NCI-H2107 (cell line): ENCODE data around the gene EPHB2.

Experiments
- DNase-seq: peaks from one replicate; lab custom pipeline; 2025; lab: John Stamatoyannopoulos, UW

EPHB2 gene

GRCh38 chr1:22860414-22860800 lies 149.8 kb downstream of the EPHB2 start:
- no peak for DNase-seq

GRCh38 chr1:22860883-22861385 lies 150.3 kb downstream of the EPHB2 start:
- DNase-seq: no peak

GRCh38 chr1:22861764-22862440 lies 151.3 kb downstream of the EPHB2 start:
- DNase-seq: no peak

- no peak for DNase-seq
Observed at GRCh38 chr1:22862752-22863151, 152.1 kb downstream of the EPHB2 start.

GRCh38 chr1:22863766-22864165 lies 153.1 kb downstream of the EPHB2 start:
- DNase-seq: no peak

GRCh38 chr1:22864886-22865285 lies 154.2 kb downstream of the EPHB2 start:
- no peak for DNase-seq

GRCh38 chr1:22865736-22866135 lies 155.1 kb downstream of the EPHB2 start:
- DNase-seq: no peak

- DNase-seq: no peak
Observed at GRCh38 chr1:22866868-22867267, 156.2 kb downstream of the EPHB2 start.

DNA sequence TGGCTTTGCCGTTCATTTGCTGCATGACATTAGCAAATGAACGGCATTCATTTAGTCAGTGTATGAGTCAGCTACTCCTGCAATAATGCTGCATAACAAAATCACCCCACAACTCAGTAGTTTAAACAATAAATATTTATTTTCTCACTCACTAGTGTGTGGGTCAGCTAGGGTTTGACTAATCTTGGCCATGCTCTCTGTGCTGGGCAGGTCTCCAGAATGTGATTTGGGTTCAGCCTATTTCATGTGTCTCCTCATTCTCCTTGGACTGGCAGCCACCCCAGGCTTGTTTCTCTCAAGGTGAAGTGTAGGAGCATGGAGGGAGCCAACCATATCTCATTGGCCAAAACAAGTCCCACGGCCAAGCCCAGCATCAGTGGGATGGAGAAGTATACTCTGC lies 157.7 kb downstream of the EPHB2 start:
- no peak for DNase-seq

- DNase-seq: no peak
Observed at GRCh38 chr1:22869325-22869724, 158.7 kb downstream of the EPHB2 start.

DNA sequence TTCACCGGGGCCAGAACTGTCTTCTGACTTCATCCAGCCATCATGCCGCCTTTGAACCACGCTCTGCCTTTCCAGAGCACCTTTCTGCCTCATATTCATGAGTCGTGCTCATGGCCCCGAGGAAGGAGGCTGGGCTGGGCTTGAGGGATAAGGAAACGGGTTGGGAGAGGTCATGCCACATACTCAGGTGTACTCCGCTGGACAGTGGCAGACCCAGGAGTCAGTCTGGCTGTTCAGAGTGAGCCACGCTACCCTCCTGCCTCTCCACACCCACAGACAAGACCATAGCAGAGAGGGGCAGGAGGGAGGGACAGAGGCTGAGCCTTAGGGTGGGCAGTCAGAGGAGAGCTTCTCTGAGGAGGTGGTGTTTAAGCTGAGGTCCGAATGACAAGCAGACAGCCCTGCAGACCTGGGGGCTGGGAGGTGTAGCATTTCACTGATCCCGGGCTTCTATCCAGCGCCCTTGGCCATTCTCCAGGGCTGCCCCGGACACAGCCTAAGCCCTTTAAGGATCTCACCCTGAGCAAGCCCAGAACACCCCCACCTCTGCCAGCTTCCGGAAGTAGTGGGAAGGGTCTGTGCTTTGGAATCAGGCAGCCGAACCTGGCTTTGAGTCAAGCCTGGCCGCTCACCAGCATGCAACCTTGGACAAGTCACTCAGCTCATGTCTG lies 159.7 kb downstream of the EPHB2 start:
- DNase-seq: no peak

GRCh38 chr1:22872981-22873664 lies 162.5 kb downstream of the EPHB2 start:
- no peak for DNase-seq

- DNase-seq: no peak
Observed at GRCh38 chr1:22874785-22875184, 164.1 kb downstream of the EPHB2 start.

- no peak for DNase-seq
Observed at GRCh38 chr1:22875241-22875640, 164.6 kb downstream of the EPHB2 start.

DNA sequence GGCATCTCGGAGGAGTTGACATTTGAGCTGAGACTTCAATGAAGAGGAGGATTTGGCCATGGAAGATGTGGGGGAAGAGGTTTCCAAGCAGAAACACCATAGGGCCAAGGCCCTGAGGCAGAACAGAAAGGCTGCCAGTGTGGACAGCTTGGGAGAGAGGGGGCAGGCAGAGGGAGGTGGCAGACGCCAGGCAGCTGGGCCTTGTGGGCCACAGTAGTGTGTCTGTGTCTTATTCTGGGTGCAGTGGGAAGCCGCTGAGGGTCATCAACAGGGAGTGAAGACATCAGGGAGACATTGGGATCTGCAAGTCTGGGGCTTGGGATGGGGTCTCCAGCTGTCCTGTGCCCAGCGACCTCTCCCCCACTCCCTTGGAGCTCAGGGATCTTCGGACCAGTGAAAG lies 165.2 kb downstream of the EPHB2 start:
- DNase-seq: no peak

- no peak for DNase-seq
Observed at GRCh38 chr1:22876359-22877111, 165.9 kb downstream of the EPHB2 start.

DNA sequence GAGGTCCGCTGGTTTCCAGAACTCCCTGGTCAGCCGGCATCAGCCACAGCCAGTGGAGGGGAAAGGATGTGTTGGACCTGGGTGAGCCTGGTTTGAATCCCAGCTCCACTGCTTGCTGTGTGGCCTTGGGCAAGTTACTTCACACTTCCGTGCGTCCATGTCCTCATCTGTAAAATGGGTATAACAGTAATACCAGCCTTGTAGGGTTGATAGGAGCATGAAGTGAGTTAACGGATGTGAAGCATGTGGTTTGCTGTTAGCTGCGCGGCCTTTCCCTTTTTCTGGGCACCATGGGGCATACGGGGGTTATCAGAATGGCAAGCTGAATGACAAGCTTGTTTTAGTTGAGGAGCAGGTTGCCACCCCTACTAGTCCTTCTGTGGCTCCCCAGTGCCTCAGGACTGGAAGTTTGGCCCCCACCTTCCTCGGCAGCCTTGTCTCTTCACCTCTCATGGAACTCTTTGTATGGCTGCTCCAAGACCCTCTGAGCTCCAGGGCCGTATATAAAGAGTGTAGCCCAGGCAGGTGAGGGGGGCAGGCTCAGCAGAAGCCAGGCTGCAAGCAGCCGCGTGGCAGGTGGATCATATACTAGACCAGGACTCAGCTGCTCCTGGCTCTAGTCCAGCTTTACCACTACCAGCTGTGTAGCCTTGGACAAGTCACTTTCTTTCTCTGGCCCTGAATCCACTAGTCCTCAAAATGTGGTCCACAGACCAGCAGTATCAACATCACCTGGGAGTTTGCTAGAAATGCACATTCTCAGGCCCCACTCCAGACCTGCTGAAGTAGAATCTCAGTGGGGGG lies 166.7 kb downstream of the EPHB2 start:
- no peak for DNase-seq

GRCh38 chr1:22877980-22878379 lies 167.3 kb downstream of the EPHB2 start:
- DNase-seq: no peak

DNA sequence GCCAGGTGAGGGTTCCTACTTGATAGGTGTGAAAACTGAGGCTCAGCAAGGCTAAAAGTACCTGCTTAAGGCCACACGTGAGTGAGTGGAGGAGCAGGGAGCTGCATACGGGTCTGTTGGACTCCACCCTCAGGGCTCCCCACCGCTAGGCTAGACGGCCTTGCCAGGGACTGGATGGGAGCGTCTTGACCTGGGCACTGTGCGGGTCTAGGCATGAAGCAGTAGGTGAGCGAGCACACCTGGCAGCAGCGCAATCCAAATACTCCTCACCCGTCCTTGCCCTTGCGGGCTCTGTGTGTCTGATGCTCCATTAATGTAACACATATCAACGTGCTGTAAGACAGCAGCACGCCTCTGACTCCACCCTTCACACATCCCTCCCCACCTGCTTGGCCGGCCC lies 168.0 kb downstream of the EPHB2 start:
- no peak for DNase-seq

DNA sequence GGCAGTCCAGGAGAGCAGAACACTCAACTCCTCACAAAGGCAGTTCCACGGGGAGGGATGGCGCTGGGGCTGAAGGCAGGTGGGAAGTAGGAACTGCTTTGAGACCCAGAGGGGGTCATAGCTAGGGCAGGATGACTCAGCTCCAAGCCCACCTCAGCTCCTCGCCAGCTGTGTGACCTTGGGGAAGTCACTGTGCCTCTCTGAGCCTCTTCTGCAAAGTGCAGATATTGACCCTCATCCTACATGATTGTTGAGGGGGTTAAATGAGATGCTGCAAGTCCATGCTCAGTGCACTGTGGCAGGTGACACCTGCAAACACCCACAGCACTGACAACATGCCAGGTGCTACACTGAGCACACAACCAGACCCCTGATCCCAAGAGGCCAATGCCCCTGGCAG lies 168.8 kb downstream of the EPHB2 start:
- no peak for DNase-seq

DNA sequence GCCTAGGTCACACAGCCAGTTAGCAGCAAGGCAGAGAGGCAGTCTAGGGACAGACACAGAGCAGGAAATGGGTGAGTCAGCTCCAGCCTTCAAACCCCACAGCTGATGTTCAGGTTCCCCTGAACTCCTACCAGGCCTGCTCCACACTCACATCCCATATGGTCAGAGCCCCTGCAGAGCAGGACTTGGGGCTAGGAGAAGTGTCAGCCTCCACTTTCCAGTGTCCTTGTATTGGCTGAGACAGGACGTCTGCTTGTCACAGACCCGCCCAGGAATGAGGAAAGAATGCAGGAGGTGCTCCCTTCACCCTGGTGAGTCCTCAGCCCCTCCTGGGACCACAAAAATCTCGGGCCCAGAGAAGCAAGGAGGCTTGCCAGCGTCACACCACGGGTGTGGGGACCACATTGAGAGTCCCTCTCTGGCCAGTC lies 169.5 kb downstream of the EPHB2 start:
- DNase-seq: no peak

DNA sequence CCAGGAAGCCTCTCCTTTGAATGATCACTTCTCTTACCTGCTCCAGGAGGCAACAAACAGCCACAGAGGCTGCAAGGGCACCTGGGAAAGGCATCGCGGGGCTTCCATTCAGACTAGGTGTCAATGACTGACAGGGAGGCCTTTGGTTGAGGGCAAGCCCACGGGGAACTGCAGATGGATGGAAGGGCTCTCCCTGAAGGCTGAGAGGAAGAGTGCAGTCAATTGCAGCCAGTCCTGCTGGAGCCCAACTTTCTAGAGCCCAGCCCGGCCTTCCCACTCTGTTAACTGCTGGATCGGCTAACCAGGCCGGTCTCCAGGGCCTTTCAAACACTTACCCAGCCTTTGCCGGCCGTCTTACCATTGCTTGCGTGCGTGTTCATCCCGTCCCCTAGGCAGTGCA lies 172.8 kb downstream of the EPHB2 start:
- DNase-seq: no peak
